K562 (cell line): Measurements from ENCODE around the gene TAF12. TPM values are rescaled to one million over a fixed set of nuclear protein-coding genes. Genes with fewer than 3 reads are reported as not detected.

Experiments used
- FOS ChIP-seq: IDR thresholded peaks from 3 replicates; pipeline ENCODE4 v1.6.1; 2011; ENCODE audit not compliant: insufficient read length; ENCODE audit errors: extremely low read depth
- FOXM1 ChIP-seq, 2 experiments: fragments of 450-650 bp in 1 of 2; sonication (generic) in 1 of 2; formaldehyde crosslinking in 1 of 2; IDR thresholded peaks; 2 replicates each; pipeline versions ENCODE4 v1.6.1 to v1.9.0; 2017 to 2022; ENCODE audit warnings: low read depth in 2 of 2, mild to moderate bottlenecking in 2 of 2, missing genetic modification reagents in 1 of 2, moderate library complexity in 1 of 2
- ILF3 ChIP-seq: fragments of 450-650 bp; IDR thresholded peaks from 2 replicates; pipeline ENCODE4 v1.6.1; 2018; ENCODE audit warnings: antibody characterized with exemption, mild to moderate bottlenecking, moderate library complexity, borderline replicate concordance
- JUND ChIP-seq, 2 experiments: IDR thresholded peaks; 2 replicates in 1 of 2; 3 replicates in 1 of 2; pipeline ENCODE4 v1.6.1; 2011; ENCODE audit warnings: borderline replicate concordance in 2 of 2, low read depth in 2 of 2, low read length in 2 of 2, improper control_type of control experiment in 1 of 2, missing biosample characterization in 1 of 2, missing genetic modification characterization in 1 of 2, missing genetic modification reagents in 1 of 2
- KLF6 ChIP-seq: fragments of 250-450 bp; sonication (Bioruptor Pico); IDR thresholded peaks from 2 replicates; pipeline ENCODE4 v1.4.0; 2020; ENCODE audit warnings: mild to moderate bottlenecking, moderate library complexity, borderline replicate concordance
- NFYB ChIP-seq: IDR thresholded peaks from 2 replicates; pipeline ENCODE4 v1.6.1; 2011; ENCODE audit warnings: mild to moderate bottlenecking, moderate library complexity; ENCODE audit not compliant: insufficient read length; ENCODE audit errors: extremely low read depth
- PHF8 ChIP-seq: fragments of 200-600 bp; sonication (generic); IDR thresholded peaks from 2 replicates; pipeline ENCODE4 v1.6.1; 2012; ENCODE audit warnings: mixed run types, mild to moderate bottlenecking, inconsistent platforms, low read length, moderate library complexity, borderline replicate concordance
- RFX5 ChIP-seq: IDR thresholded peaks from 2 replicates; pipeline ENCODE4 v1.6.1; 2011; ENCODE audit warnings: low read depth, mild to moderate bottlenecking, improper control_type of control experiment, low read length
- RHOXF2B ChIP-seq: fragments of 250-450 bp; sonication (Bioruptor Pico); conservative IDR thresholded peaks from 2 replicates; pipeline ENCODE4 v1.5.1; 2021
- SMAD3 ChIP-seq: fragments of 450-650 bp; formaldehyde crosslinking; conservative IDR thresholded peaks from 2 replicates; pipeline ENCODE4 v1.4.0; 2020; ENCODE audit warnings: mild to moderate bottlenecking
- ZNF316 ChIP-seq: fragments of 450-650 bp; IDR thresholded peaks from 2 replicates; pipeline ENCODE4 v1.6.1; 2016
- ZNF444 ChIP-seq: fragments of 250-450 bp; sonication (Bioruptor Pico); IDR thresholded peaks from 2 replicates; pipeline ENCODE4 v1.4.0; 2020; ENCODE audit warnings: mild to moderate bottlenecking, moderate library complexity
- ZNF583 ChIP-seq: fragments of 250-450 bp; sonication (Bioruptor Pico); IDR thresholded peaks from 2 replicates; pipeline ENCODE4 v1.4.0; 2020
- polyA plus RNA-seq, 8 experiments: library from polyadenylated mRNA; depleted of rRNA in 4 of 8; stranded (reverse) in 5 of 8; unstranded in 3 of 8; fragments of >200 nt; fragmentation: Nextera tagmentation in 2 of 8; fragmentation: Illumina TruSeq in 1 of 8; extraction: Ambion mirVana in 2 of 8; extraction: Trizol in 1 of 8; gene quantifications; 2 replicates each; pipeline versions ENCODE4 v1.2.1 to v1.2.3, GENCODE V29; 2011 to 2014; ENCODE audit warnings: inconsistent platforms in 1 of 8, missing spikeins in 1 of 8
- total RNA-seq, 7 experiments: library from RNA; depleted of rRNA in 6 of 7; stranded (reverse); fragments of >200 nt in 6 of 7; fragmentation: Illumina TruSeq in 2 of 7; extraction: Trizol in 2 of 7; gene quantifications; 2 replicates each; pipeline versions ENCODE4 v1.2.1 to v1.2.3, GENCODE V29; 2011 to 2021; ENCODE audit warnings: low replicate concordance in 1 of 7
- TF ChIP-seq, protein P1 (sequence below): fragments of 250-450 bp; sonication (Bioruptor Pico); IDR thresholded peaks from 2 replicates; pipeline ENCODE4 v1.5.1; 2021; ENCODE audit warnings: mild to moderate bottlenecking
- TF ChIP-seq, protein P2 (sequence below): IDR thresholded peaks from 2 replicates; pipeline ENCODE4 v1.6.1; 2011; ENCODE audit warnings: borderline replicate concordance, low read depth, mild to moderate bottlenecking, moderate library complexity, low read length; ENCODE audit not compliant: insufficient read depth, poor library complexity, severe bottlenecking
- TF ChIP-seq, protein P3 (sequence below): sonication (generic); formaldehyde crosslinking; IDR thresholded peaks from 2 replicates; pipeline ENCODE4 v1.8.0; 2022; ENCODE audit warnings: missing genetic modification reagents, mild to moderate bottlenecking, borderline replicate concordance
- TF ChIP-seq, protein P4 (sequence below): sonication (generic); formaldehyde crosslinking; IDR thresholded peaks from 2 replicates; pipeline ENCODE4 v1.8.1; 2023; ENCODE audit warnings: mild to moderate bottlenecking, missing genetic modification reagents

The TAF12 gene
- total and polyA plus RNA-seq, 9 of the 15 experiments (the other 6 are each of a cell fraction or from before 2014, with no cell fraction given), result 31.6 to 89.0 (median 50.5) TPM

DNA sequence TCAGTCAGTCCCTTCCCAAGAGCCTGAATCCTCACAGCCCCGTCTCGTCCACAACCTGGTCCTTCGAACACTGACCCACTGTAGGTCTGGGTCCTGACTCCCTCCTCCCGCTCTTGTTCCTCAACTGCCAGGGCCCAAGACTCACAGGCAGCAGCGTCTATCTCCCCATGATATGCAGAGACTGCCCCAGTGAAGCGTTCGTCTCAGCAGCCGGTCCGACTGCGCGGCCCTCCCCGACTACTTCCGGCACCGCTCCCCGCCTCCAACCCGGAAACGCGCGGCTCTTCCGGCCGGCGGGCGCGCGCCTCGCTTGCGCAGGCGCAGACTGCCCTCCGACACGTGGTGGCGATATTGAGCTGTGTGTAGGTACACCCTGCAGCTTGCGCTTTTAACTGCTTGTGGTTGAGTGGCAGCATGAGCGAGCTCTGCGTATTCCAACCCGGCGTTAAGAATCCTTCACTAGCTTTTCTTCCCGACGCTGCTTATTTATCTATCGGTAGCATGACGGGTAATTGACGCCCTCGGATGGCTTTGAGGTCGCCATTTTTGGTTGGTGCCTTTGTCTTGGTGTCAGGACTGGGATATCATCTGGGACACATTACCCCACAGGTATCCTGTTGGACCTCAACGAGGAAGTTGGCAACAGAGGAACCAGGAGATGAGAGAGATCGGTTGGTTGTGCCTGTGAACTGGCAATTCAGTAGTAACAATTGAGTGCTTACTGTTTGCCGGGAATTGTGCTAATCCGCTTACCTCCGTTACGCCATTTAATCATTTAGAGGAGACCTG is at the start of gene TAF12 (continued):
- no peak for TF ChIP-seq ILF3
- TF ChIP-seq, protein P1, sequence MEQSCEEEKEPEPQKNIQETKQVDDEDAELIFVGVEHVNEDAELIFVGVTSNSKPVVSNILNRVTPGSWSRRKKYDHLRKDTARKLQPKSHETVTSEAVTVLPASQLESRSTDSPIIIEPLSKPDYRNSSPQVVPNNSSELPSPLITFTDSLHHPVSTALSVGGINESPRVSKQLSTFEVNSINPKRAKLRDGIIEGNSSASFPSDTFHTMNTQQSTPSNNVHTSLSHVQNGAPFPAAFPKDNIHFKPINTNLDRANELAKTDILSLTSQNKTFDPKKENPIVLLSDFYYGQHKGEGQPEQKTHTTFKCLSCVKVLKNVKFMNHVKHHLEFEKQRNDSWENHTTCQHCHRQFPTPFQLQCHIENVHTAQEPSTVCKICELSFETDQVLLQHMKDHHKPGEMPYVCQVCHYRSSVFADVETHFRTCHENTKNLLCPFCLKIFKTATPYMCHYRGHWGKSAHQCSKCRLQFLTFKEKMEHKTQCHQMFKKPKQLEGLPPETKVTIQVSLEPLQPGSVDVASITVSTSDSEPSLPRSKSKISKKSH (CRISPR knock-in tag), result no peak
- TF ChIP-seq, protein P2, sequence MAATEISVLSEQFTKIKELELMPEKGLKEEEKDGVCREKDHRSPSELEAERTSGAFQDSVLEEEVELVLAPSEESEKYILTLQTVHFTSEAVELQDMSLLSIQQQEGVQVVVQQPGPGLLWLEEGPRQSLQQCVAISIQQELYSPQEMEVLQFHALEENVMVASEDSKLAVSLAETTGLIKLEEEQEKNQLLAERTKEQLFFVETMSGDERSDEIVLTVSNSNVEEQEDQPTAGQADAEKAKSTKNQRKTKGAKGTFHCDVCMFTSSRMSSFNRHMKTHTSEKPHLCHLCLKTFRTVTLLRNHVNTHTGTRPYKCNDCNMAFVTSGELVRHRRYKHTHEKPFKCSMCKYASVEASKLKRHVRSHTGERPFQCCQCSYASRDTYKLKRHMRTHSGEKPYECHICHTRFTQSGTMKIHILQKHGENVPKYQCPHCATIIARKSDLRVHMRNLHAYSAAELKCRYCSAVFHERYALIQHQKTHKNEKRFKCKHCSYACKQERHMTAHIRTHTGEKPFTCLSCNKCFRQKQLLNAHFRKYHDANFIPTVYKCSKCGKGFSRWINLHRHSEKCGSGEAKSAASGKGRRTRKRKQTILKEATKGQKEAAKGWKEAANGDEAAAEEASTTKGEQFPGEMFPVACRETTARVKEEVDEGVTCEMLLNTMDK, result no peak
- no peak for TF ChIP-seq FOXM1 (IDR thresholded peaks at IDR 0.05; ENCODE audit: low read depth)
- no peak for TF ChIP-seq FOXM1 (CRISPR knock-in tag; IDR thresholded peaks at IDR 0.05; ENCODE audit: low read depth)
- 0 out of 2 replicates have a peak, but pooled peaks have one; percentile 90 for TF ChIP-seq RHOXF2B (CRISPR knock-in tag)
- no peak for TF ChIP-seq FOS
- TF ChIP-seq RFX5, result no peak
- TF ChIP-seq PHF8, result peak; percentile 98
- no peak for TF ChIP-seq ZNF316
- 0 out of 2 replicates have a peak, but pooled peaks have one; percentile 32 for TF ChIP-seq SMAD3 (CRISPR knock-in tag)
- TF ChIP-seq NFYB, result no peak
- TF ChIP-seq, protein P3, sequence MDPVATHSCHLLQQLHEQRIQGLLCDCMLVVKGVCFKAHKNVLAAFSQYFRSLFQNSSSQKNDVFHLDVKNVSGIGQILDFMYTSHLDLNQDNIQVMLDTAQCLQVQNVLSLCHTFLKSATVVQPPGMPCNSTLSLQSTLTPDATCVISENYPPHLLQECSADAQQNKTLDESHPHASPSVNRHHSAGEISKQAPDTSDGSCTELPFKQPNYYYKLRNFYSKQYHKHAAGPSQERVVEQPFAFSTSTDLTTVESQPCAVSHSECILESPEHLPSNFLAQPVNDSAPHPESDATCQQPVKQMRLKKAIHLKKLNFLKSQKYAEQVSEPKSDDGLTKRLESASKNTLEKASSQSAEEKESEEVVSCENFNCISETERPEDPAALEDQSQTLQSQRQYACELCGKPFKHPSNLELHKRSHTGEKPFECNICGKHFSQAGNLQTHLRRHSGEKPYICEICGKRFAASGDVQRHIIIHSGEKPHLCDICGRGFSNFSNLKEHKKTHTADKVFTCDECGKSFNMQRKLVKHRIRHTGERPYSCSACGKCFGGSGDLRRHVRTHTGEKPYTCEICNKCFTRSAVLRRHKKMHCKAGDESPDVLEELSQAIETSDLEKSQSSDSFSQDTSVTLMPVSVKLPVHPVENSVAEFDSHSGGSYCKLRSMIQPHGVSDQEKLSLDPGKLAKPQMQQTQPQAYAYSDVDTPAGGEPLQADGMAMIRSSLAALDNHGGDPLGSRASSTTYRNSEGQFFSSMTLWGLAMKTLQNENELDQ (CRISPR knock-in tag), result peak; percentile 84; the same call in 1 of the 2 replicates
- TF ChIP-seq, protein P4, sequence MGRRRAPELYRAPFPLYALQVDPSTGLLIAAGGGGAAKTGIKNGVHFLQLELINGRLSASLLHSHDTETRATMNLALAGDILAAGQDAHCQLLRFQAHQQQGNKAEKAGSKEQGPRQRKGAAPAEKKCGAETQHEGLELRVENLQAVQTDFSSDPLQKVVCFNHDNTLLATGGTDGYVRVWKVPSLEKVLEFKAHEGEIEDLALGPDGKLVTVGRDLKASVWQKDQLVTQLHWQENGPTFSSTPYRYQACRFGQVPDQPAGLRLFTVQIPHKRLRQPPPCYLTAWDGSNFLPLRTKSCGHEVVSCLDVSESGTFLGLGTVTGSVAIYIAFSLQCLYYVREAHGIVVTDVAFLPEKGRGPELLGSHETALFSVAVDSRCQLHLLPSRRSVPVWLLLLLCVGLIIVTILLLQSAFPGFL (CRISPR knock-in tag), result 0 out of 2 replicates have a peak, but pooled peaks have one; percentile 77
- peak; percentile 18; the same call in 1 of the 2 replicates for TF ChIP-seq KLF6
- no peak for TF ChIP-seq ZNF583
- peak; percentile 62; the same call in 1 of the 2 replicates for TF ChIP-seq JUND (IDR thresholded peaks at IDR 0.05; ENCODE audit: borderline replicate concordance, low read depth, low read length)
- TF ChIP-seq JUND (tag; IDR thresholded peaks at IDR 0.05; ENCODE audit: borderline replicate concordance, low read depth, low read length), result peak; percentile 50; the same call in 2 of the 3 replicates
- no peak for TF ChIP-seq ZNF444 (CRISPR knock-in tag)
